HepG2 (cell line): ENCODE measurements around the gene TMEM39B.

Experiments
- BRCA1 ChIP-seq: sonication (generic); formaldehyde crosslinking; IDR thresholded peaks from 2 replicates; pipeline ENCODE4 v1.4.0; 2020; ENCODE audit warnings: missing genetic modification reagents
- FOXK1 ChIP-seq: sonication (generic); formaldehyde crosslinking; IDR thresholded peaks from 2 replicates; pipeline ENCODE4 v1.4.0; 2020; ENCODE audit warnings: low read depth, missing genetic modification reagents, borderline replicate concordance
- GATAD1 ChIP-seq: IDR thresholded peaks from 2 replicates; pipeline ENCODE4 v1.6.1; 2016; ENCODE audit warnings: missing genetic modification reagents, missing compliant biosample characterization
- JUND ChIP-seq: sonication (generic); formaldehyde crosslinking; IDR thresholded peaks from 2 replicates; pipeline ENCODE4 v1.8.0; 2022; ENCODE audit warnings: mild to moderate bottlenecking, missing genetic modification reagents
- TF ChIP-seq, protein P1 (sequence below): sonication (generic); formaldehyde crosslinking; IDR thresholded peaks from 2 replicates; pipeline ENCODE4 v1.5.0; 2020; ENCODE audit warnings: mild to moderate bottlenecking, missing genetic modification reagents, moderate library complexity
- TF ChIP-seq, protein P2 (sequence below), 2 experiments: IDR thresholded peaks; 2 replicates each; pipeline ENCODE4 v1.6.1; 2011 to 2012; ENCODE audit warnings: low read length in 2 of 2, borderline replicate concordance in 1 of 2, low read depth in 1 of 2, mild to moderate bottlenecking in 1 of 2, moderate library complexity in 1 of 2

DNA sequence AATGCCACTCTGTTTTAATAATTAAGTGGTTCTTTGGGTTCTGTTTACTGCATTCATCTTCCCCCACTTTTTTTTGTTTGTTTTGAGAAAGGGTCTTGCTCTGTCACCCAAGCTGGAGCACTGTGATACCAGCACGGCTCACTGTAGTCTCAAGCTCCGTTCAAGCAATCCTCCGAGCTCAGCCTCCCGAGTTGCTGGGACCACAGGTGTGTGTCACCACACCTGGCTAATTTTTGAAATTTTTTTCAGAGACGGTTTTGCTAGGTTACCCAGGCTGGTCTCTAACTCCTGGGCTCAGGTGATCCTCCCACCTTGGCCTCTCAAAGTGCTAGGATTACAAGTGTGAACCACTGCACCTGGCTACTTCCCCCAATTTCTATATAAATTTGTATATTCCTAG lies 64.4 kb downstream of the TMEM39B start:
- TF ChIP-seq, protein P1, sequence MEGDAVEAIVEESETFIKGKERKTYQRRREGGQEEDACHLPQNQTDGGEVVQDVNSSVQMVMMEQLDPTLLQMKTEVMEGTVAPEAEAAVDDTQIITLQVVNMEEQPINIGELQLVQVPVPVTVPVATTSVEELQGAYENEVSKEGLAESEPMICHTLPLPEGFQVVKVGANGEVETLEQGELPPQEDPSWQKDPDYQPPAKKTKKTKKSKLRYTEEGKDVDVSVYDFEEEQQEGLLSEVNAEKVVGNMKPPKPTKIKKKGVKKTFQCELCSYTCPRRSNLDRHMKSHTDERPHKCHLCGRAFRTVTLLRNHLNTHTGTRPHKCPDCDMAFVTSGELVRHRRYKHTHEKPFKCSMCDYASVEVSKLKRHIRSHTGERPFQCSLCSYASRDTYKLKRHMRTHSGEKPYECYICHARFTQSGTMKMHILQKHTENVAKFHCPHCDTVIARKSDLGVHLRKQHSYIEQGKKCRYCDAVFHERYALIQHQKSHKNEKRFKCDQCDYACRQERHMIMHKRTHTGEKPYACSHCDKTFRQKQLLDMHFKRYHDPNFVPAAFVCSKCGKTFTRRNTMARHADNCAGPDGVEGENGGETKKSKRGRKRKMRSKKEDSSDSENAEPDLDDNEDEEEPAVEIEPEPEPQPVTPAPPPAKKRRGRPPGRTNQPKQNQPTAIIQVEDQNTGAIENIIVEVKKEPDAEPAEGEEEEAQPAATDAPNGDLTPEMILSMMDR (CRISPR knock-in tag) = no peak
- TF ChIP-seq FOXK1 (no peak), GATAD1 (no peak), BRCA1 (CRISPR knock-in tag) (no peak), JUND (CRISPR knock-in tag) (no peak)
- TF ChIP-seq, protein P2, sequence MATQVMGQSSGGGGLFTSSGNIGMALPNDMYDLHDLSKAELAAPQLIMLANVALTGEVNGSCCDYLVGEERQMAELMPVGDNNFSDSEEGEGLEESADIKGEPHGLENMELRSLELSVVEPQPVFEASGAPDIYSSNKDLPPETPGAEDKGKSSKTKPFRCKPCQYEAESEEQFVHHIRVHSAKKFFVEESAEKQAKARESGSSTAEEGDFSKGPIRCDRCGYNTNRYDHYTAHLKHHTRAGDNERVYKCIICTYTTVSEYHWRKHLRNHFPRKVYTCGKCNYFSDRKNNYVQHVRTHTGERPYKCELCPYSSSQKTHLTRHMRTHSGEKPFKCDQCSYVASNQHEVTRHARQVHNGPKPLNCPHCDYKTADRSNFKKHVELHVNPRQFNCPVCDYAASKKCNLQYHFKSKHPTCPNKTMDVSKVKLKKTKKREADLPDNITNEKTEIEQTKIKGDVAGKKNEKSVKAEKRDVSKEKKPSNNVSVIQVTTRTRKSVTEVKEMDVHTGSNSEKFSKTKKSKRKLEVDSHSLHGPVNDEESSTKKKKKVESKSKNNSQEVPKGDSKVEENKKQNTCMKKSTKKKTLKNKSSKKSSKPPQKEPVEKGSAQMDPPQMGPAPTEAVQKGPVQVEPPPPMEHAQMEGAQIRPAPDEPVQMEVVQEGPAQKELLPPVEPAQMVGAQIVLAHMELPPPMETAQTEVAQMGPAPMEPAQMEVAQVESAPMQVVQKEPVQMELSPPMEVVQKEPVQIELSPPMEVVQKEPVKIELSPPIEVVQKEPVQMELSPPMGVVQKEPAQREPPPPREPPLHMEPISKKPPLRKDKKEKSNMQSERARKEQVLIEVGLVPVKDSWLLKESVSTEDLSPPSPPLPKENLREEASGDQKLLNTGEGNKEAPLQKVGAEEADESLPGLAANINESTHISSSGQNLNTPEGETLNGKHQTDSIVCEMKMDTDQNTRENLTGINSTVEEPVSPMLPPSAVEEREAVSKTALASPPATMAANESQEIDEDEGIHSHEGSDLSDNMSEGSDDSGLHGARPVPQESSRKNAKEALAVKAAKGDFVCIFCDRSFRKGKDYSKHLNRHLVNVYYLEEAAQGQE (IDR thresholded peaks at IDR 0.05; ENCODE audit: borderline replicate concordance in 1 of 2, low read depth in 1 of 2, low read length in 2 of 2) = no peak
